ENCODE measurements around the gene CDKN2B.

Gene CDKN2B

DNA sequence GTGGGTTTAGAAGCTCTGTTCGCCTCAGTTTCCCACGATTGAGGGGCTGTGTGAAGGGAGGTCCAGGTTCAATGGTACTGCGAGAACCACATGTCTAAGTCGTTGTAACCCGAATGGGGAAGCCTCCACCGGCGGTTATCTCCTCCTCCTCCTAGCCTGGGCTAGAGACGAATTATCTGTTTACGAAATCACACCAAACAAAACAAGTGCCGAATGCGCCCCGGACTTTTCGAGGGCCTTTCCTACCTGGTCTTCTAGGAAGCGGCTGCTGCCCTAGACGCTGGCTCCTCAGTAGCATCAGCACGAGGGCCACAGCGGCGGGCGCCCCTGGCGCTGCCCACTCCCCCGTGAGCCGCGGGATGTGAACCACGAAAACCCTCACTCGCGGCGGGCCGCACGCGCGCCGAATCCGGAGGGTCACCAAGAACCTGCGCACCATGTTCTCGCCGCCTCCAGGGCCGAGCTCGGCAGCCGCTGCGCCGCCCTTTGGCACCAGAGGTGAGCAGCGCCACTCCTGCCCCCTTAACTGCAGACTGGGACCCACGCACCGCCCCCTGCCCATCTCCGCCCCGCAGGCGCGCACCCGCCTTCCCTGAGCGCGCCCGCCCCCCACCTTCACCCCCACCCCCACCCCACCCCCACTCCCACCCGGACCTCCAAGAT, 15.1 kb downstream of the CDKN2B start, which contains the start of gene CDKN2A:
TSS of gene CDKN2A (minus strand) at position 500 of the 663 bp plus-strand sequence.
- DNase-seq (ENCODE audit: low spot score), result no peak

DNA sequence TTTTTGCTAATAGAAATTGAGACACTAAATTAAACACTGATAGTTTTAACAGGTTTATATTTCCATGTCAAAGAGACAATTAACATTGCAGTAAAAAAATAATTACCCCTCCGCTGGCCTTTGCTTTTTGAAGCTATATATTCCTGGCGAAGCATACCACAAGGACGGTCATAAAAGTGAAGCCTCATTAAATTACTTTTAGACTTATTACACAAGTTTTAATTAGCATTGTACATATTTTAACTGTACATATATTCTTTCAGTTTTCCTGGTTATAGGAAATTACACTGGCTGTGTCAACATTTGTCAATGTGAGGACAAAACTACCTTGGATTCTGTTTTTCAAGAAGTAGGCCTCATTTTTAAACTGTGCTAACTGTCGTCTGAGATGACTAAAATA, 16.1 kb downstream of the CDKN2B start:
- DNase-seq (ENCODE audit: low spot score), result no peak

DNA sequence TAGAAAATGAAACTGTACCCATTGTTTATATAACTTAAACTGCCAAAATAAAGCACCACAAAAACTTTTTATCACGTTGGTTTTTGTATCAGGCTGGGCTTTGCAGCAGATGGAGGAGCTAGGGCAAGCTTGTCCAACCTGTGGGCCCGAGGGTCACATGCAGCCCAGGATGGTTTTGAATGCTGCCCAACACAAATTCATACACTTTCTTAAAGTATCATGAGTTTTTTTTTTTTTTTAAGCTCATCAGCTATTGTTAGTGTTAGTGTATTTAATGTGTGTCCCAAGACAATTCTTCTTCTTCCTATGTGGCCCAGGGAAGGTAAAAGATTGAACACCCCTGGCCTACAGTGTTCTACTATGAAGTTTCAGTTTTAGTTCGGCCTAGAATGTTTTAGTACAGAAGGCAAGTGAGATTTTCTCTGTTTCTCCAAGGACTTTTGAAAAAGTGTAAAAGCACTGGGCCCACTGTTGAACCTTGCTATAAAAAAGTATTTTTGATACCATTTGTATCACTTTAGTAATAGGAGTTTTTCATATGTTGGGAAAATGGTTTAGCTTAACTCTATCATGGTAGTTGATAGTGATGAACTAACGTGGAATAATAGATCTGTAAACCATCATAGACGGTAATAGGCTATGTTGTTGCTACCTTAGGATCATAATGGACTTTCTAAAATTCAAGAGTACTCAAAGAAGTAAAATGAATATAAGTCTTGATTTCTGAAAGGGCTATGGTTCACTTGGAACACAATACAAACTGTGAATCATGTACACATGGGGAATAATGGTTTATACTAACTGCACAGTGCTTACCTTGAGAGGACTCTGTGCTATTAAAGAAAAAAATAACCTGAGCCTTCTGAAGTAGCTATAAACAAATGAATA, 17.8 kb downstream of the CDKN2B start:
- no peak for DNase-seq (ENCODE audit: low spot score)

DNA sequence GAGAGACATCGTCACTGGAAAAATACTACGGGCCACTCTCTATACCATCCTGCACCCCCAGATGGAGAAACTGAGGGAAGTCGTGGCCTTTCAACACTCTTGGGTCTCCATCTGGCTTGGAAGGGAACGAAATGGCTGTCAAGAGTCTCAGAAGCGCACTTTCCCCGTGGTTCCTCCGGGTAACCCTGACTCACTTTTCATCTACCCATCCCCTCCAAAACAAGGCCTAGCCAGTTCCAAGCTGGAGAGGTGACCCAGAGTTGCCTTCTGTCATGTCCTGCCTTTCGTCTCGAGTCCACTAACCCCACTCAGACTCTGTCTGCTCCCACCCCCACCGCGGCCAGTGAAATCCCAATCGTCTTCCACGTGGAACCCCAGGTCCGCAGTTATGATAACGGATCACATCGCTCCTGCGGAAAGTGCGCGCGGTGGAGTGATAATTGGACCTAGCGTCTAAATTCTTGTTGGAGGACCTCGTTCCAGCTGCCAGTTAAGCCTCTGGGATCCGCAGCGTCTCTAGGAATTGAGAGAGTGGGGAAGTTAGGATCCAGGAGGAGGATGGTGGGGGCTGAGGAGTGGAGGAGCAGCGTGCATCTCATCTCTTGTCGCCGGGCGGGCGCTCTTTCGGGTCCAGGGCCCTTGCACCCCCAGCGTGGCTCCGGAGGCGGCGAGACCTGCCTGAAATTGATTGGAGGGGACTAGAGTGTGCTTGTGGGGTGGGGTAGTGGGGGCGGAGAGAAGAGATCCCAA, 19.5 kb downstream of the CDKN2B start:
- no peak for DNase-seq (ENCODE audit: low spot score)

DNA sequence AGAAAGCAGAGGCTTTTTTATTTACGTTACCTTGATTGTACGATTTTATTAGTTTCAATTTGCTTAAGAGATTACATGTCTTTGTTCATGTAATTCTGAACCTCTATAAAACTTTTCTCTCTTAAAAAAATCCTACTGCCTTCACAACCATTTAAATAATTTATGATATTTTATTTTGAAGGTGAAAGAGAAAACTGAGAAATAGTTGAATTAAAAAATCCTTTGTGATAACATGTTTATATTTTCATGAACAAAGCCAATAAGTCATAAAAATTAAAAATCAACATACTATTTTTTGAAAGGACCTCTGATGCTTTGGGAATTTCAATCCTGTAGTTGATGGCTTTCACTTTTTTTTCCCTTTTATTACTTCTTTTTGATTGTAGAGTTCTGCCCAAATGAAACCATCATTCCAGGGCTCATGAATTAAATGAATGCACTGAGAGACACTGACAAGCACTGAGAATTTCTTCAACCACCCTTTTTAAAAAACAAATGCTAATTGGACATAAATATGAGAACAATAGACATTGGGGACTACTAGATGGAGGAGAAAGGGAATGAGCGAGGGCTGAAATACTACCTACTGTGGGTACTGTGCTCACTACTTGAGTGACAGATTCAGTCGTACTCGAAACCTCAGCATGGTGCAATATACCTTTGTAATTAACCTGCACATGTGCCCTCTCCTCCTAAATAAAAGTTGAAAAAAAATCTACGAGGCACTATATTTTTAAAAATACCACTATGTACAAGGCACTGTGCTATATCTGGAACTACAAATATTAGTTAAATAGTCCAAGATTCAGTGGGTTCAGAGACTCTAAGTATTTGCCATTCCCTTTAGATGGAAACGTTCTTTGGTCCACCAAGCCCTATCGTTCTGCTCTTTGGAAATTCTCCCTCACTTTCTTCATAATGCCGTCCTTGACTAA, 20.8 kb downstream of the CDKN2B start:
- DNase-seq (ENCODE audit: low spot score), result no peak

DNA sequence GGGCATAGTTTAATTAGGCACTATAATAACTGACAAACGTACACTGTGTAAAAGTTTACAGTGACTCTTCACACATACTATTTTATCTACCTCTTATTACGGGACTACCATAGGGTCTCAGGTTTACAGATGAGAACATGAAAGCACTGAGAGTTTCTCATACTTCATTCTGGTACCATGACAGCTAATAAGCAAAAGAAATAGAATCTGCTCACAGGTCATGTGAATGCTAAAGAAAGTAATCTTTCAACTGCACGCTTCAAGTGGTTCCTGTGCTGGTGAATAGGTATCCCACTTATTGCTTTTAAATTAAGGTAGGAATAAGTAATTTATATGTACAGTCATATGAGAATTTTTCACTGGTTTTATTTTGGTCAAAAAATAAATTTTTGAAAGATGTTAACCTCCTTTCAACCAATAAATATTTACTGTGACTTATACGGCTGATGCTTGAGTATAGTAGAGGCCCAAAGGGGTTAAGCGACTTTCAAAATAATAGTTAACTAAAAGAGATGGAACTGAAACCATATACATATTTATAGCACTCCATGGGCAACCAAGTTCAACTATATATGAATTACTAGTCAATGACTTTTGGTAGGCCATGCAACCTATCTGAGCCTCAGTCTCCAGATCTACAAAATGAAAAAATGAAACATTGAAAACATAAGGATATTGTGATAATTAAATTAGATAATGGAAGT, 23.0 kb downstream of the CDKN2B start:
- no peak for DNase-seq (ENCODE audit: low spot score)

DNA sequence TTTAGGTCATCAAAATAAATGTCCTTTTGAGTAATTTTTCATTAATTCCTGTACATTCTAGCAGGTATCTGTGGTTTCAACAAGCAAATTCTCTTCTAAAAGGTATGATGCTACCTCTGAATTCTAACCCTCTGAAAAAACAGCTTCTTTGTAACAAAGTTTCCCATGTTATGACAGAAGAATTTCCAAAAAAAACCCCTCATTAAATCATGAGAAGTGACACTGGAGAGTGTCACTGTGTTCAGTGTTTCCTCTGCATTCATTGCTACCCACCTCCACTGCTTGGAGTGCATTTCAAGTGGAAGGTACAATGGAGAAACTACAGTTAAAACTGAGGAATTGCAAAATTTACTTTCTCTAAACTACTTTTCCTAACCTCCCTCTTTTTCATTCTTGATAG, 25.0 kb downstream of the CDKN2B start:
- DNase-seq (ENCODE audit: low spot score), result no peak

DNA sequence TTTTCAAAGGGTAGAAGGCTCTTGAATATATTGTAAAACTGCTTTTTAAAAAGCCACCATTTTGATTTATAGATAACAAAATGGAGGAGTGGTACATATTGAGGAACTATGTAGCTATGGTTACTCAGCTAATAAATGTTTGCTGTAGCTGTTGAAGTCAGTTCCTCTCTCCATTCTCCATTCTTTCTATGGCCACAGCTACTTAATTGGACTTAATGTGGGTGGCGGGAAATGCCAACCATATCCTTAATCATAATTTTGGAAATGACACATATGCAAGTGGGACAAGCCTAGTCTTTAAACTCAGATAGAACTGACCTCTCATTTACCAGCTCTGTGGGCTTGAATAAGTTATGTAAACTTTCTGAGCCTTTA, 25.6 kb downstream of the CDKN2B start:
- no peak for DNase-seq (ENCODE audit: low spot score)

DNA sequence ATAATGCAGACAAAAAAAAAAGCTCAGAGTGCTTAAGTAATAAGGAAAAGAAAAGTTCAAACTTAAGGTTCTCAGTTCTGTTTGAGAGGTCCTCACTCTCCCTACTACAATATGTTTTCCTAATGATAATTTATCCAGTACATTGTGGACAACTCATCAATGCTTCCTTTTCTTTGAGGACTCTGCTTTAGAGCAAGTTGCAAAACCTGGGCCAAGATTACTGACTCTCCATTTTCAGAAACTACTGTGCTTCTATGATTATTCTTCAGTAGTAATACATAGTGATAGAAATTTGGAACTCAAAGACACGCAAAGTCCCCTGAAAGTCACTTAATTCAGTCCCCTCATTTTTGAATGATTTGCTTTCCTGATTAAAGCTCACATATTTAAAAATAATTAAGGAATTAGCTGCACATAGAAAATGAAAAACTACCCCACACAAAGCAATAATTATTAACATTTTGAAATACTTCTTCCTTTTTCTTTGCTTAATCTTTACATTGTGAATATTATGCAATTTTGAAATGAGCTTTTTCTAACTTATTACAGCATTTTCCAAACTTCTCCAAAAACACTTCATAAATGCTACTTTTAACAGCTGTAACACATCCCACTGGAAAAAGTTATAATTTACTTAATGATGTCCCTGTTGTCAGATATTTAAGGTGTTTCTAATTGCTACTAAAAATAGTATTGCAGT, 26.1 kb downstream of the CDKN2B start:
- DNase-seq (ENCODE audit: low spot score), result no peak

DNA sequence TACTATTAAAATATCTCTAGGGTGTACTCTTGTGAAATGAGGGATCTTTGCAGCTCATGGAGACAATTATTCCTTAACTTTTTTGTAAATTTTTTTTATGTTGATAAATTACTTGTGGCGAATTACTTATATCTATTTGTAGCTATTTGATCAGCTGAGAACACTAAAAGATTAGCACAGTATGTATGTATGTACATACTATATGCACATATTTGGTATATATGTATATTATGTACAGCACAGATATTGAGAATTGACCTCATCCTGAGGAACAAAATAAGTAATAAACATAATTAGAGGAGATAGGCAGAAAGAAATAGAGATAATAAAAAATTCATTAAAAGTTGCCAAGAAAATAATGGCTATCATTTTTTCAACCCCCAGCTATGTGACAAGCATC, 26.7 kb downstream of the CDKN2B start:
- DNase-seq (ENCODE audit: low spot score), result no peak

DNA sequence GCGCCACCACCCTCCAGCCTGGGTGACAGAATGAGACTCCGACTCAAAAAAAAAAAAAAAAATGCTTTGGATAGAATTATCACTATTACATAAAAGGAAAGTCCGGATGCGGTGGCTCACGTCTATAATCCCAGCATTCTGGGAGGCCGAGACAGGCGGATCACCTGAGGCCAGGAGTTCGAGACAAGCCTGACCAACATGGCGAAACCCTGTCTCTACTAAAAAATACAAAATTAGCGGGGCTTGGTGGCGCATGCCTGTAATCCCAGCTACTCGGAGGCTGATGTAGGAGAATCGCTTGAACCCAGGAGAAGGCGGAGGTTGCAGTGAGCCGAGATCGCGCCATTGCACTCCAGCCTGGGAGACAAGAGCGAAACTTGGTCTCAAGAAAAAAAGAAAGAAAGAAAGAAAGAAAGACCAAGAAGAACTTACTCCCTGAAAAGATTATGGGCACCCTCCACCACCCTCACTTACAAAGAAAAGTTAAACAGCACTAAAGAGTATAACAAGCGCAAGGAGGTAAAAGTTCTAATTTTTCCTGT, 32.7 kb downstream of the CDKN2B start:
- DNase-seq (ENCODE audit: low spot score), result no peak

DNA sequence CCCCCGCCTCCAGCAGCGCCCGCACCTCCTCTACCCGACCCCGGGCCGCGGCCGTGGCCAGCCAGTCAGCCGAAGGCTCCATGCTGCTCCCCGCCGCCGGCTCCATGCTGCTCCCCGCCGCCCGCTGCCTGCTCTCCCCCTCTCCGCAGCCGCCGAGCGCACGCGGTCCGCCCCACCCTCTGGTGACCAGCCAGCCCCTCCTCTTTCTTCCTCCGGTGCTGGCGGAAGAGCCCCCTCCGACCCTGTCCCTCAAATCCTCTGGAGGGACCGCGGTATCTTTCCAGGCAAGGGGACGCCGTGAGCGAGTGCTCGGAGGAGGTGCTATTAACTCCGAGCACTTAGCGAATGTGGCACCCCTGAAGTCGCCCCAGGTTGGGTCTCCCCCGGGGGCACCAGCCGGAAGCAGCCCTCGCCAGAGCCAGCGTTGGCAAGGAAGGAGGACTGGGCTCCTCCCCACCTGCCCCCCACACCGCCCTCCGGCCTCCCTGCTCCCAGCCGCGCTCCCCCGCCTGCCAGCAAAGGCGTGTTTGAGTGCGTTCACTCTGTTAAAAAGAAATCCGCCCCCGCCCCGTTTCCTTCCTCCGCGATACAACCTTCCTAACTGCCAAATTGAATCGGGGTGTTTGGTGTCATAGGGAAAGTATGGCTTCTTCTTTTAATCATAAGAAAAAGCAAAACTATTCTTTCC, 34.2 kb downstream of the CDKN2B start:
- DNase-seq (ENCODE audit: low spot score), result no peak

DNA sequence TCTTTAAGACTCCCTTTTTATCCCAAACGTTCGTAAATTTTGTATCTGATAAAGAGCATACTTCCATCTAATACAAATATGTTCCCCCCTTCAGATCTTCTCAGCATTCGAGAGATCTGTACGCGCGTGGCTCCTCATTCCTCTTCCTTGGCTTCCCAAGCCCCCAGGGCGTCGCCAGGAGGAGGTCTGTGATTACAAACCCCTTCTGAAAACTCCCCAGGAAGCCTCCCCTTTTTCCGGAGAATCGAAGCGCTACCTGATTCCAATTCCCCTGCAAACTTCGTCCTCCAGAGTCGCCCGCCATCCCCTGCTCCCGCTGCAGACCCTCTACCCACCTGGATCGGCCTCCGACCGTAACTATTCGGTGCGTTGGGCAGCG, 34.8 kb downstream of the CDKN2B start:
- no peak for DNase-seq (ENCODE audit: low spot score)

DNA sequence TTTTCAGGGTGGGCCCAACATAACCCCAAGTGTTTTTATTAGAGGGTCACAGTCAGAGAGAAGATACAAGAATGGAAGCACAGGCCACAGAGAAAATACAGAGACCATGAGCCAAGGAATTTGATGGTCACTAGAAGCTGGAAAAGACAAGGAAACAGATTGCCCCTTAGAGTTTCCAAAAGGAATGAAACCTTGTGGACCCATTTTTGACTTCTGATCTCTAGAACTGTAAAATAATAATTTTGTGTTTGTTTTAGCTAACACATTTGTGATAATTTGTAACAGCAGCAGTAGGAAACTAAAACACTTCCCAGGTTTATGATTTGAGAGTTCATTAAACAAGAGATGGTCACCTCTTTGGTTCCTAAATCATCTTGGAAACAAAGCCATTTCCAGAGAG, 36.7 kb downstream of the CDKN2B start:
- no peak for DNase-seq (ENCODE audit: low spot score)

DNA sequence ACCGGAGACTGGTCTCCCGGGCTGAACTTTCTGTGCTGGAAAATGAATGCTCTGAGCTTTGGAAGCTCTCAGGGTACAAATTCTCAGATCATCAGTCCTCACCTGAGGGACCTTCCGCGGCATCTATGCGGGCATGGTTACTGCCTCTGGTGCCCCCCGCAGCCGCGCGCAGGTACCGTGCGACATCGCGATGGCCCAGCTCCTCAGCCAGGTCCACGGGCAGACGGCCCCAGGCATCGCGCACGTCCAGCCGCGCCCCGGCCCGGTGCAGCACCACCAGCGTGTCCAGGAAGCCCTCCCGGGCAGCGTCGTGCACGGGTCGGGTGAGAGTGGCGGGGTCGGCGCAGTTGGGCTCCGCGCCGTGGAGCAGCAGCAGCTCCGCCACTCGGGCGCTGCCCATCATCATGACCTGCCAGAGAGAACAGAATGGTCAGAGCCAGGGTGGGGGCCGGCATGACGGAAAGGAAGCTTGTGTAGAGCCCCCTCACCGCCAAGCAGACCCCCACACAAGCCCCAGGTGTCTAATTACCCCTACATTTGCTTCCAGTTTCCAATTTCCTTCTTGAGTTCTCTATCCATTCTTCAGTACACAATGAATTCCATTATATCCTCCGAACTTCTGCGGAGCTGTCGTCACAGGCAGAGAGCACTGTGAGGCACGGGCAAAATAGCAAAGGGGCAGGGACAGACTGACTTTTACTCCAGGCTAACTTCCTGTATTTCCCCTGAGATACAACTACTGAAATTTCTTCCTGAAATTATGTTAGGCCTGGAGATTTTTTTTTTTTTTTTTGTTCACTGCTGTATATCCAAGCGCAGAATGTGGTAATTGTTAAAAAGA, 38.1 kb downstream of the CDKN2B start:
- DNase-seq (ENCODE audit: low spot score), result no peak

DNA sequence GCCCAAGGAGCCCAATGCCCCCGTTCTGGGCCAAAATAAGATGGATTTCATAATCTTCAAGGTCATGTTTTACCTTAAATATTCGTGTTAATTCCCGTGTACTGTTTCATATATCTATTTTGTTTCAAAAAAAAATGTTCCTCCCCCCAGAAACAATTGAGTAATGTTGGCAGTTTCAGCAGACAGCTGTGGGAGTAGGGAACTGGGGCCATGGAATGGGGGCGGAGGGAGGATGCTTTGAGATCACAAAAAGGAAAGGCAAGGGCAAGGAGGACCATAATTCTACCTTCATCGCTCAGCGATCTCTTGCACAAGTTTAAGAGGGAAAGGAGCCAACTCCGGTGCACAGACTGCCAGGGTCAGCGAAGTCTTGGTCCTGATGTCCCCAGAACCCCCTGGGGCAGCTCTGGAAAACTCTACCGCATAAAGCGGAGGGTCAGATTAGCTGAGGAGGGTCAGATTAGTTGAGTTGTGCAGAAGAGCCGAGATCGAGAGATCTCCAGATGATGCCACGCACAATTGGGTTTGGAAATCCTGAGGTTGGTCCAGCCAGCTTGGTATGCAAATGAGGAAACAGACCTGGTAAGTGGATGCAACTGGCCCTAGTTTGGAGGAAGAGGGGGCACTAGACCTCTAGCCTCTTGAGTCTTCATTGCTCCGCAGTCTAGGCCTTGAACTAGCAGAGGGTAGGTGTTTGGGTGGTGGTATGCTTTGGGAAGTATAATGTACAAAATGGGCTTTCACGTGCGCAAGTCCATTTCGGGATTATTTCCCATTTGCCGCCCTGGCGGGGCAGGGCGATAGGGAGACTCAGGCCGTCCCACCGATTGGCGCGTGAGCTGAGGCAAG, 38.9 kb downstream of the CDKN2B start:
- DNase-seq (ENCODE audit: low spot score), result no peak

All from globus pallidus (tissue), 1 donor.